HUES6 (cell line): ENCODE results near the gene SGSH.

Source experiments
- H3K27ac ChIP-seq: 2 replicates; pipeline ENCODE4 v1.7.0; 2013; ENCODE audit warnings: low read depth, mild to moderate bottlenecking, low read length, inconsistent platforms
- H3K27me3 ChIP-seq: 2 replicates; pipeline ENCODE4 v1.6.1; 2013; ENCODE audit warnings: low read length; ENCODE audit not compliant: control insufficient read depth, insufficient read depth
- H3K36me3 ChIP-seq: 2 replicates; pipeline ENCODE4 v1.6.1; 2013; ENCODE audit warnings: low read length; ENCODE audit not compliant: control insufficient read depth, insufficient read depth
- H3K4me1 ChIP-seq: 2 replicates; pipeline ENCODE4 v1.6.1; 2013; ENCODE audit warnings: low read length; ENCODE audit not compliant: control insufficient read depth, insufficient read depth
- H3K4me3 ChIP-seq: 2 replicates; pipeline ENCODE4 v1.5.1; 2013; ENCODE audit warnings: low read depth, low read length
- H3K9ac ChIP-seq: one replicate; pipeline ENCODE4 v1.6.1; 2013; ENCODE audit warnings: mild to moderate bottlenecking, low read length
- H3K9me3 ChIP-seq: 2 replicates; pipeline ENCODE4 v1.6.1; 2013; ENCODE audit warnings: low read depth, low read length; ENCODE audit not compliant: control insufficient read depth, insufficient read depth

The SGSH gene

GRCh38 chr17:80220054-80220735 is at the start of gene SGSH, which contains the start of gene SLC26A11:
SGSH (minus strand) TSS chr17:80220333; CDS start chr17:80220313, 20 bp downstream.
SLC26A11 (plus strand) TSS chr17:80220427; CDS start chr17:80221561, 1,134 bp downstream.
- Histone ChIP-seq H3K9me3 (no peaks in the 10 kb centered on the region), H3K4me3 (peak within 1 kb of the TSS; percentile 91), H3K27ac (peak within 1 kb of the TSS; percentile 55; the same call in 1 of the 2 replicates), H3K4me1 (peaks cover 22% of the 10 kb centered on the region), H3K27me3 (no peaks in the 10 kb centered on the region), H3K36me3 (peaks cover 16% of the 10 kb centered on the region), H3K9ac (peak within 1 kb of the TSS; percentile 82)

- no peak overlapping the region for H3K9ac ChIP-seq
- no peaks in the 10 kb centered on the region for H3K27me3 ChIP-seq
- H3K9me3 ChIP-seq = no peaks in the 10 kb centered on the region
- peaks cover 23% of the 10 kb centered on the region for H3K36me3 ChIP-seq
- H3K4me3 ChIP-seq = no peak overlapping the region
- H3K4me1 ChIP-seq = peaks cover 16% of the 10 kb centered on the region
- no peak overlapping the region for H3K27ac ChIP-seq
Measured at GRCh38 chr17:80269405-80269807, 49.3 kb upstream of the SGSH start.

GRCh38 chr17:80268427-80268826 is 48.3 kb upstream of the SGSH start:
- H3K27ac ChIP-seq = no peak overlapping the region
- H3K9ac ChIP-seq = no peak overlapping the region
- peaks cover 21% of the 10 kb centered on the region for H3K4me1 ChIP-seq
- no peak overlapping the region for H3K4me3 ChIP-seq
- H3K27me3 ChIP-seq = no peaks in the 10 kb centered on the region
- peaks cover 27% of the 10 kb centered on the region for H3K36me3 ChIP-seq
- no peaks in the 10 kb centered on the region for H3K9me3 ChIP-seq

- Histone ChIP-seq H3K4me3 (no peak overlapping the region), H3K9me3 (no peaks in the 10 kb centered on the region), H3K4me1 (peaks cover 32% of the 10 kb centered on the region), H3K36me3 (peaks cover 27% of the 10 kb centered on the region), H3K9ac (no peak overlapping the region), H3K27ac (no peak overlapping the region), H3K27me3 (no peaks in the 10 kb centered on the region)
Measured at GRCh38 chr17:80267391-80267790, 47.3 kb upstream of the SGSH start.

DNA sequence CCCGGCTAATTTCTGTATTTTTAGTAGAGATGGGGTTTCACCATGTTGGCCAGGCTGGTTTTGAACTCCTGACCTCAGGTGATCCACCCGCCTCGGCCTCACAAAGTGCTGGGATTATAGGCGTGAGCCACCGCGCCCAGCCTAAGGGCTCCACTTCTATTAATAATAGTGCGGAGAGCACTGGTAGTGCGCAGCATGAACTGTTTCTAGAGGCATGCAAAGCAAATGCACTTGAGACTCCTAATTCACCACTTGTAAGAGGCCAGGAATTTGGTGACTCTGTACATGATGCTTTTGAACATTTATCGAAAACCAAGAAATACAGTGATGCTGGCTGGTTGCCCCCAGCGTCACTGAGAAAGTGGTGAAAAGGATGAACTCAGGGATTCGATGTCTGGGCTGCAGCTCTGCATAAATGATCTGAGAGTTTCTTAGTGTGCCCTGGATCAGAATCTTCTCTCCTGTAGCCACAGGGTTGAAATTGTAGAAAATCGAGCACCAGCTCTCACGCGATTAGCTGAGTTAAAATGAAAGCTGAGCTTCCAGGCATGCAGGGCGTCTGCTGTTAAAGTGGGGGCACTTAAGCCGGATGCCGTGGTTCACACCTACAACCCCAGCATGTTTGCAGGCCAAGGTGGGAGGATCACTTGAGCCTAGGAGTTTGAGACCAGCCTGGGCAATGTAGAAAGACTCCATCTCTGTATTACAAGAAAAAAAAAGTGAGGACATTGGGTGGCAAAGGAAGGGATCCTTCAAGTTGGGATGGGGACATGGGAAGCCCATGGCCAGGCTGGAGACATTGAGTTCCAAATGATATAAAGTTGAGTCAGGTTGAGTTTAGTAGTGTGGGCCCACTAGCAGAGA is 45.3 kb upstream of the SGSH start:
- peaks cover 27% of the 10 kb centered on the region for H3K36me3 ChIP-seq
- H3K4me3 ChIP-seq = no peak overlapping the region
- no peak overlapping the region for H3K27ac ChIP-seq
- no peak overlapping the region for H3K9ac ChIP-seq
- no peaks in the 10 kb centered on the region for H3K9me3 ChIP-seq
- H3K4me1 ChIP-seq = peaks cover 31% of the 10 kb centered on the region
- no peaks in the 10 kb centered on the region for H3K27me3 ChIP-seq

- Histone ChIP-seq H3K27me3 (no peaks in the 10 kb centered on the region), H3K4me3 (no peak overlapping the region), H3K9ac (no peak overlapping the region), H3K36me3 (peaks cover 27% of the 10 kb centered on the region), H3K4me1 (peaks cover 27% of the 10 kb centered on the region), H3K27ac (peak overlapping the region; percentile 48; the same call in 1 of the 2 replicates), H3K9me3 (no peaks in the 10 kb centered on the region)
Measured at GRCh38 chr17:80264205-80265075, 44.3 kb upstream of the SGSH start.

DNA sequence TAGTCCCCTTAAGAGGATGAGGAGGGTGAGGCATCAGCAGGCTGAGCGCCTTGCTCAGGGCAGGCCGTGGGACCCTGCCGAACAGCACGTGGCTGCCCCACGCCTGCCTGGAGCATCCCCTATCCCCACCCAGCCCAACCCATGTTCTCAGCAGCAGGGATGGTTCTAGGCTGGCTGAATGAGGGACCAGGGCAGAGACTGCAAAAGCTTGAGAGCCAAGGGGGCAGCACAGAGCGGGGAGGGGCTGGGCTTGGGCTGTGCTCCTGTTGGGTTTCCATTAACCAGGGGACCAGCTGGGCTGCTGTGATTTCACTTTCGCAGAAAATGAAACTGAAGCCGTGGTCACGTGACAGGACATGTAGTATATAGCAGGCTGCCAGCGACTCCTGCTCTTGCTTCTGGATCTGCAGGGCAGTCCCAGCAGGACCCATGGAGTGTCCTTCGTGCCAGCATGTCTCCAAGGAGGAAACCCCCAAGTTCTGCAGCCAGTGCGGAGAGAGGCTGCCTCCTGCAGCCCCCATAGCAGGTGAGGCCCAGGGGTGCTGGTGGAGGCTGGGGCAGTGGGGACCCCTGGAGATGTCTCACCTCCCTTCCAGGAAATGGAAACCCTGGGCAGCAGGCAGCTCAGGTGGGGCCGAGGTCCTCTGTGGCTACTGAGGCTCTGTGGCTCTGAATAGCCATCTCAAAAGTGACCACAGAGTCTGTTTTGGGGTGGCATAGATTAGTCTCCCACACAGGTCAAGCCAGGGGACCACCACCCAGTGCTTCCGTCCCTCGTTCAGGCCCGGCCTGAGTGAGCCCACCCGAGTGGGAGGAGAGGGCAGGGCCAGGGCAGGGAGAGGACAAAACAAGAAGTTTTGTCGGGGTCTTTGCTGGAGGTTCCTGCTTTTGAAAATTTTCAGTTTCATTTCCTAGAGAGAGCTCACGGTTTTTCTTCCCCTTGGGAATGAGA is 43.4 kb upstream of the SGSH start:
- H3K9me3 ChIP-seq = no peaks in the 10 kb centered on the region
- peak overlapping the region; percentile 48; the same call in 1 of the 2 replicates for H3K27ac ChIP-seq
- H3K27me3 ChIP-seq = no peaks in the 10 kb centered on the region
- peaks cover 20% of the 10 kb centered on the region for H3K36me3 ChIP-seq
- no peak overlapping the region for H3K4me3 ChIP-seq
- peak overlapping the region; percentile 28 for H3K9ac ChIP-seq
- peaks cover 32% of the 10 kb centered on the region for H3K4me1 ChIP-seq

GRCh38 chr17:80262775-80263244 is 42.7 kb upstream of the SGSH start:
- Histone ChIP-seq H3K9ac (peak overlapping the region; percentile 99), H3K27me3 (no peaks in the 10 kb centered on the region), H3K9me3 (no peaks in the 10 kb centered on the region), H3K4me1 (peaks cover 36% of the 10 kb centered on the region), H3K4me3 (no peak overlapping the region), H3K36me3 (peaks cover 17% of the 10 kb centered on the region), H3K27ac (no peak overlapping the region)

- Histone ChIP-seq H3K4me1 (peaks cover 41% of the 10 kb centered on the region), H3K27ac (peak overlapping the region; percentile 55; the same call in 1 of the 2 replicates), H3K27me3 (no peaks in the 10 kb centered on the region), H3K9me3 (no peaks in the 10 kb centered on the region), H3K4me3 (peak overlapping the region; percentile 87), H3K36me3 (peaks cover 14% of the 10 kb centered on the region), H3K9ac (peak overlapping the region; percentile 99)
Measured at GRCh38 chr17:80262291-80262690, 42.2 kb upstream of the SGSH start.
